ENCODE results near the gene PRR5.
"Not testable (repeated sequence)": the region's sequence is repeated elsewhere in the genome, so short reads cannot be mapped to it uniquely, and the experiment has no call there.

The PRR5 gene

GRCh38 chr22:44678556-44679305, 23.3 kb upstream of the PRR5 start:
- no peak for DNase-seq (ENCODE audit: extremely low read depth, low read depth)
- no peak overlapping the region for H3K4me3 ChIP-seq (replicated peaks; ENCODE audit: low read depth, low read length)
- TF ChIP-seq, protein P1, sequence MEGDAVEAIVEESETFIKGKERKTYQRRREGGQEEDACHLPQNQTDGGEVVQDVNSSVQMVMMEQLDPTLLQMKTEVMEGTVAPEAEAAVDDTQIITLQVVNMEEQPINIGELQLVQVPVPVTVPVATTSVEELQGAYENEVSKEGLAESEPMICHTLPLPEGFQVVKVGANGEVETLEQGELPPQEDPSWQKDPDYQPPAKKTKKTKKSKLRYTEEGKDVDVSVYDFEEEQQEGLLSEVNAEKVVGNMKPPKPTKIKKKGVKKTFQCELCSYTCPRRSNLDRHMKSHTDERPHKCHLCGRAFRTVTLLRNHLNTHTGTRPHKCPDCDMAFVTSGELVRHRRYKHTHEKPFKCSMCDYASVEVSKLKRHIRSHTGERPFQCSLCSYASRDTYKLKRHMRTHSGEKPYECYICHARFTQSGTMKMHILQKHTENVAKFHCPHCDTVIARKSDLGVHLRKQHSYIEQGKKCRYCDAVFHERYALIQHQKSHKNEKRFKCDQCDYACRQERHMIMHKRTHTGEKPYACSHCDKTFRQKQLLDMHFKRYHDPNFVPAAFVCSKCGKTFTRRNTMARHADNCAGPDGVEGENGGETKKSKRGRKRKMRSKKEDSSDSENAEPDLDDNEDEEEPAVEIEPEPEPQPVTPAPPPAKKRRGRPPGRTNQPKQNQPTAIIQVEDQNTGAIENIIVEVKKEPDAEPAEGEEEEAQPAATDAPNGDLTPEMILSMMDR (IDR thresholded peaks at IDR 0.05; ENCODE audit: low read depth, low read length, missing control alignments) = no peak

GRCh38 chr22:44679306-44679647, 22.7 kb upstream of the PRR5 start:
- H3K4me3 ChIP-seq (replicated peaks; ENCODE audit: low read depth, low read length); DNase-seq (ENCODE audit: extremely low read depth, low read depth): not testable (repeated sequence)

DNA sequence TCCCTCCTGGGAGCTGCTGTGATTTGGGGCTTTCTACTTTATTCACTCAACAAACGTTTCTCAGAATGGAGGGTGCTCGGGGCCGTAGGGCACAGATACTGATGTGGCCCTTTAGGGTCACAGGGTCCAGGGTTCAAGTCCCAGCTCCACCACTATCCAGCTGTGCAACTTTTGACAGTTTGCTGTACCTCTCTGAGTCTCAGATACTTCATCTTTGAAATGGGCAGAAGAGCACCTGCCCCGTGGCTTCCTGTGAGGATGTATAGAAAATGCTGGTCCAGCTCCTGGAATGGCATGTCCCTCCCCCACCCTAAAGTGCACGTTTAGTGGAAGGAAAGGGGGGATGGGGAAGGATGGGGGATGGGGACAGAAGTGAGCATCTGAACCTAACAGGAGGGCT, 21.9 kb upstream of the PRR5 start:
- no peak overlapping the region for H3K4me3 ChIP-seq (replicated peaks; ENCODE audit: low read depth, low read length)
- TF ChIP-seq, protein P1 (IDR thresholded peaks at IDR 0.05; ENCODE audit: low read depth, low read length, missing control alignments) = no peak
- no peak for DNase-seq (ENCODE audit: extremely low read depth, low read depth)

- TF ChIP-seq, protein P1 (IDR thresholded peaks at IDR 0.05; ENCODE audit: low read depth, low read length, missing control alignments) = no peak
- H3K4me3 ChIP-seq (replicated peaks; ENCODE audit: low read depth, low read length) = no peak overlapping the region
- no peak for DNase-seq (ENCODE audit: extremely low read depth, low read depth)
Observed at GRCh38 chr22:44680481-44680894, 21.5 kb upstream of the PRR5 start.

DNA sequence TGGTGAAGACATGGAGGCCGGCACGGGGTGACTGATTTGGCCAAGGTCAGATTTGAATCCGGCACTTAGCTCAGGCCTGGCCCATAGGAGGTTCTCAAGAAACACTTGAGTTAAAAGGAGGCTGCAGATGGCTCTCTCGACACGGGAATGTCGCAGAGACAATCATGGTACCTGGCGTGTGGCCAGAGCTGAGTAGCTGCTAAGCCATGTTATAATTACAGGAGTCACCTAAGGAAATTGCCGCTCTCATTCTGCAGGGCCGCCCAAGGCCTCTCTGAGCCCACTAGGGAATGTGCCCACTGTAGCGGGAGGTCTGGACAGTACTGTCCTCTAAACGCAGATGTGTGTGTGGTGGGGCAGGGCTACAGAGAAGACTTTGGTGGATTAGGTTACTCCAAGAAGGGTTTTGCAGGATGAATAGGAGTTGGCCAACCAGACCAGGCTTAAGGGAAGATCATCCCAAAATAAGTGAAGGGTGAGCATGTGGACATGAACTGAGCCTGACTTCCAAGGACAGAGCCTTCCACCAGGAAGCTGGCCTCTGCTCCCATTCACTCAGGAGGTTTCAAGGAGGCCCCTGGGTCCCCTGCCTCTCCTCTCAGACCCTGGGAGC, 19.3 kb upstream of the PRR5 start:
- DNase-seq (ENCODE audit: extremely low read depth, low read depth) = no peak
- TF ChIP-seq, protein P1 (IDR thresholded peaks at IDR 0.05; ENCODE audit: low read depth, low read length, missing control alignments) = no peak
- H3K4me3 ChIP-seq (replicated peaks; ENCODE audit: low read depth, low read length) = no peak overlapping the region

DNA sequence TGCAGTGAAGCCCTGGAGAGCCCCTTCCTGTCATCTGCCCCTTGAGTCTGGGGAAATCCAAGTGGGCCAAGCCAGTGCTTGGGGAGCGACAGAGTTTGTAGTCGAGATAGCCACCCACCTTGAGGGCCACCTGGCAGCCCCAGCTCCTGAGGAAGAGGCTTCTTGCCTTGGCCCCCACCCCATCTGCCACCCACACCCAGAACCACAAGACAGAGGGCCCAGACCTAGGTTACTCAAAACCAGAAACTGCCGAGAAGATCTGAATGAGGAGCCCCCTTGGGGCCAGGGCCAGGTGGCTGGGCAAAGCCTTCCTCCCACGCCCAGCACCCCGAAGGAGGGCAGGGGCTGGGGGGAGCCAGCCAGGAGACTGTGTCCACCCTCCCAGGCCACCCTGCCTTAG, 18.8 kb upstream of the PRR5 start:
- TF ChIP-seq, protein P1 (IDR thresholded peaks at IDR 0.05; ENCODE audit: low read depth, low read length, missing control alignments) = no peak
- no peak overlapping the region for H3K4me3 ChIP-seq (replicated peaks; ENCODE audit: low read depth, low read length)
- DNase-seq (ENCODE audit: extremely low read depth, low read depth) = no peak

DNA sequence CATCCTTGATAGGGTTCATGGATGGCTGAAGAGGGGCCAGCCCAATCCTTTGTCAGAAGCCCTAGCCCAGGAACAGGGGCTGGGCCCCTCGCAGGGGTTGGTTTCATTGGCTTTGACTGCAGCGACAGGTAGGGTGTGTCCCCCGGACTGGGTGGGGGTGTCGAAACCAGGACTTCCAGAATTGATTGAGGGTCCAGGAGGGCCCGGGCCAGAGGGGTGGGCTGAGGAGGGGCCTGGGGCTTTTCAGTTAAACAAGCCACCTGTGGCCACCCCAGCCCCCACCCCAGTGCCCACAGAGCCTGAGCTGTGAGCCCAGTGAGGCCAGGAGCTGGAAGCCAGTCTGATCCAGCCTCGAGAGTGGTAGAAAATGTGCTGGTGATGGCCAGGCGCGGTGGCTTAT, 18.1 kb upstream of the PRR5 start:
- TF ChIP-seq, protein P1 (IDR thresholded peaks at IDR 0.05; ENCODE audit: low read depth, low read length, missing control alignments) = no peak
- no peak for DNase-seq (ENCODE audit: extremely low read depth, low read depth)
- H3K4me3 ChIP-seq (replicated peaks; ENCODE audit: low read depth, low read length) = no peak overlapping the region
